HuH-7.5 (cell line): ENCODE measurements around the gene IL17A.

Experiments
- DNase-seq: peaks from one replicate; pipeline ENCODE4 v3.0.0; 2011; ENCODE audit warnings: low spot score

The IL17A gene

DNA sequence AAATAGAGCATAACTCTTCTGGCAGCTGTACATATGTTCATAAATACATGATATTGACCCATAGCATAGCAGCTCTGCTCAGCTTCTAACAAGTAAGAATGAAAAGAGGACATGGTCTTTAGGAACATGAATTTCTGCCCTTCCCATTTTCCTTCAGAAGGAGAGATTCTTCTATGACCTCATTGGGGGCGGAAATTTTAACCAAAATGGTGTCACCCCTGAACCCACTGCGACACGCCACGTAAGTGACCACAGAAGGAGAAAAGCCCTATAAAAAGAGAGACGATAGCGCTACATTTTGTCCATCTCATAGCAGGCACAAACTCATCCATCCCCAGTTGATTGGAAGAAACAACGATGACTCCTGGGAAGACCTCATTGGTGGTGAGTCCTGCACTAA, at the start of gene IL17A:
TSS of gene IL17A (plus strand) at position 301 of the 400 bp plus-strand sequence. CDS start at position 358, 57 bp downstream.
- DNase-seq = no peak

DNA sequence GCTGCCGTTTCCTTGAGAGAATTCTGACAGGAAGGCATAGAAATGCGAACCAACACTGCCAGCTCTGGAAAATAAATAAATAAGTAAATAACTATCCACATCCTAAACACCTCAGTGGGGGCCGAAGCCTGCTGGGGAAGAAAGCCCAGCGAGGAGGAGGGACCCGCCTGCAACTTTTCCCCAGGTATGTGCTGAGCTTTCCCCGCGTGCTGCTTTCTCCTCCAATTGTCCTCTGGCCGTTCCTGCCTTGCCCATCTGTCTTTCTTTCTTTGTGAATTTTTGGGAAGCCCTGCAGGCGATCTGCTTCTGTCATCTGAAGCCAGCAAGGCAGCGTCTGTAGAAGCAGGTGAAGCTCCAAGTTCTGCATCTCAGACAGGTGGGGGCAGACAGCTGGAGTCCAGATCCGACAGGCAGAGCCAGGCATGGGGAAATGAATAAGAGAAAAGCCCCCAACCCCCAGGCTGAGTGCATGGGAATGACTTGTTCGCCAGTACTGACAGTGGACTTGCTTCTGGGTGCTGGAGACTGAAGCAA, 49.2 kb upstream of the IL17A start:
- no peak for DNase-seq

DNA sequence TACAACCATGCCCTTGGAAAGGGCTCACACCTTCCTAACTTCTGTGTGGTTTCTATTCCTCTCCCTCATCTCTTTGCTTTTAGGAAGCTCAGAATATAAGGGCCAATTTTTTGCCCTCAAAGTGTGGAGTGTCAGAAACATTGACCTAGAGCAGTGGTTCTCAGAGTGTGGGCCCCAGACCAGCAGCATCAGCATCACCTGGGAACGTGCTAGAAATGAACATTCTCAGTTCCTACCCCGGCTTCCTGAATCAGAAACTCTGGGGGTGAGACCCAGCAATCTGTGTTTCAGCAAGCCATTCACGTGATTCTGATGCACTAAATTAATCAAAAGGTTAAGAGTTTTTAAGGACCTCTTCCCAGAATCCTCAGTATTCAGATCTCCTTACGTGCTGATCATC, 47.9 kb upstream of the IL17A start:
- DNase-seq = no peak

DNA sequence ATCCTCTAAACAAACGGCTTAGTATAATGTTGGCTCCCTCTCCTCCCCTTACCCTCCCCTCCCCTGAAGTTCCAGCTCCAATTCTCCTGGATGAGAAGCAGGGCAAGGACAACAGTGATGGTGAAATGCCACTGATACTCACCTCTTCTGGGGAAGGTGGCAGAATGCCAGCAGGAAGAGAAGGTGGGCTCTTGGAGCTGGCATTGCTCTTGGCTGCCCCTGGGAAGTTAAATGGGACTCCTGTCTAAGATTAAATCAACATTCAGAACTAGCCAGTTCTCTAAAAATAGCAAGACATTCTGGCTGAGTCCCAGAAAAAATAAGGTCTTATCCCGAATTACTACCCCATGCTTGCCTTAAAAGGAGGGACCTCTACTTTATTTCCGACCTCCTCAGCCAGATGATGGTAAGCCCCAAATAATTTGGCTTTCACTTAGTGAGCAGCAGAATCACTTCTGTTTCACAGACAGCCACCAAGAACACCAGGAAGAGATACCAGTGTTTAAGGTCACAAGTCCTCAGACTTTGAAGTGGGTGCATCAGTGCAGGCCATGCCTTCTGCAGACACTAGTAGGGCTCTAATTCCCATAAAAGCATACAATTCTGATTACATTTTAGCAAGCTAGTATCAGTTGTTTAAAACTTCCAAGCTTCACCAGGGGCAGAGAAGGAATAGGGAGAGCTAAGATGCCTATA, 46.0 kb upstream of the IL17A start:
- no peak for DNase-seq

DNA sequence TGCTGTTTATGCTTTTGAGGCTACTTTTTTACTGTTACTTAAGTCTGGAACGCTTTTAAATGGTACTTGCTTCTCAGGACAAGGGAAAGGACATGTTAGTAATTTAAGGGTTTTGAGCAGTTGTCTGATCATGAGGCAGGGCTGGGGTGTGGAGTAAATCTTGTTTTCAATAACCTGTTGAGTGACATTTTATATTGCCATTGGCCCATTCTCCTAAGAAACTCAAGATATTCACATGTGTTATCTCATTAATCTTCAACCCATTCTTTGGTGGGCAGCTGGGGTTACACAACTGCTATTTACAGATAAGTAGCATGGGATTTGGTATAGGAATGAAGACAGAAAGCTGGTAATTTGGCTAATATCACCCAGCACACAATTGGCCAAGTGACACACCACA, 44.6 kb upstream of the IL17A start:
- no peak for DNase-seq

DNA sequence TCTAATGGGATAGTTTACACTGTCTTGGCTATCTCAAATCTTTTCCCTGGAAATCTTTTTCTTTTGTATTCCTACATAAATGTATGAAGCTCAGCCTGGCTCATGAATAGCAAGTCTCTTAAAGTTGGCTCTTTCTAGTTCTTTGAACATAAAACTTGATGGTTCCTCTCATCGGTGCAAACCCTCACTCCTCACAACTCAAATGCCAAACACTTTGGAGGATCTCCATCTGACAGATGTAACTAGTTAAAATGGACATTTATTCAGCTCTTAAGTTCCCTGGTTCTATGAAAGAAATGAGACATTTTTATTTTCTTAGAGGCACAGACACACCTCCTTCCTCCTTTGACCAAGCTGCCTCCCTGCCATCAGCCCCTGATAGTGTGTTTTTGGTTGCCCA, 43.6 kb upstream of the IL17A start:
- DNase-seq = no peak

DNA sequence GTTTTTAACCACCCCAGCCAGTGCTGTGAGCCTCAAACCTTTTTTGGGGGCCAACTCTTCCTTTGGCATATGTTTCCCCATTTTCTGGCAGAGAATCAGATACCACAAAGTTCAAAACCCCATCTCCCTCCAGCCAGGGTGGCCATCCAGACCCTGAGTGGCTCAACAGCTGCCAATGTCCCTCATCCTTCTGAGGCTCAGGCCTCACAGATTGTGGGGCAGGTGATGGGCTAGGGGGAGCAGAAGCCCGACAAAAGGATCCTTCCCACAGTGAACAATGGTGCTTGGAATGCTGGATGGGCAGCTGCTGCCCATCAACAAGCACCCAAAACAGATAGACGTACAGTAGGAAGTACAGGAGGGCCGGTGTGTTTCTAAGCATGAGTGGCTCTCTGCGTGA, 42.6 kb upstream of the IL17A start:
- no peak for DNase-seq

DNA sequence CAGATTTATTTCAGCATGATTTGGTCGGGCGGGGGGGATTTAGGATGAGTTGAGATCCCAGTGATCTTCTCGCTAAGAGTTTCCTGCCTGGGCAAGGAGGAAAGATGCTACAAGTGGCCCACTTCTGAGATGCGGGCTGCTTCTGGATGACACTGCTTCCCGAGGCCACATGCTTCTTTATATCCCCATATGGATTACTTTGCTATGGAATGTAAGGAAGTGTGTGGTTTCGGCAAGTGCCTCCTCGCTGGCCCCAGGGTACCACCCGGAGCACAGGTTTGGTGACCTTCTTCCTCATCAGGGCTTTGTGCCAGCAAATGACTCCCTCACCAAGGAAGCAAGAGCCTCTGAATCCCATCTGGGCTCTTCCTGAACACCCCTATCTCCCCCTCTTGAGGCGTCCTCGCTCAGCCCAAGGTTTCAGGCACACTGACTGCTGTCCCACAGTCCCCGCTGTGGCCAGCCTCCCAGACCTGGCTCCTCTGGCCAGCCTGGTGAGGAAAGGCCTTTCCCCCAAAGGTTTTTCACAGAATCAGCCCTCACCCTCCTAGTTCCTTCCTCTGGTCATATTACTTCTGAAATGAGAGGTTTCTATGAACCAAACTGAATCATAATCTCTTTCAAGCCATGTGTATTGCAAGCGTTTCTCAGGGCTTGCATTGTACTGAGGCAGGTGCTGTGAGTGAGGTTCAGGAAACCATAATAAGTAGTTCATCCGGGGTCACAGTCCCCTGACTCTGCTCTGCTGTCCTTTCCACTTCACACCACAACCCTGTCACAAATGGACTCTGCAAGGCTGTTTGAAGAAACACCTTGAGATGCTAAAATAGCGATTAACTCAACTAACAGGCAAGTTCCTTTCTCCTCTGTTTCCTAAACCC, 41.7 kb upstream of the IL17A start:
- DNase-seq = no peak

DNA sequence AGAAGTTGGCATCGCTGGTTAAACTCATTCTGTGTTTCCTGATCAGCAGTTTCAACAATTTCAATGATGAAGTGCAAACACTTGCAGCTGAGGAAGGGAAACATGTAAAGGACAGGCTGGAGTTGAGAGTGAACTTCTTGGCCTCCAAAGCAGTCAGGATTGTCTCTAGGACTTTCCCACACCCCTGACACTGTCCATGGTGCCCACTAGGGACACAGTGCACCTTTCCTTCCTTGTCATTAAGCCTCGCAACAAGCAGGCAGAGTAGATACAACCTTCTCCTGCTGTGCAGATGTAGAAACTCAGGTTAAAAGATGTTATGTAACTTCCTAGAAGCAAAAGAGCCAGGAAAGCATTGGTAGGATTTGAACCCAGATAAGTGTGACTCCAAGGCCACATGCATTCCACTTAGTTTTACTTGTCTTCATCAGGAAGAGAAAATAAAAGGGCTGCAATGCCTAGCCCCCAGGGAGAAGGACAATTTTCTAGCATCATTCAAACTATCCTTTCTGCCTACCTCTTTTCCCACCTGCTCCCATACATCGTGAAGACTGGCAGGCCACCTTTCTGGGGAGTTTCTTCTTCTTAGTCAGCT, 39.2 kb upstream of the IL17A start:
- DNase-seq = no peak

DNA sequence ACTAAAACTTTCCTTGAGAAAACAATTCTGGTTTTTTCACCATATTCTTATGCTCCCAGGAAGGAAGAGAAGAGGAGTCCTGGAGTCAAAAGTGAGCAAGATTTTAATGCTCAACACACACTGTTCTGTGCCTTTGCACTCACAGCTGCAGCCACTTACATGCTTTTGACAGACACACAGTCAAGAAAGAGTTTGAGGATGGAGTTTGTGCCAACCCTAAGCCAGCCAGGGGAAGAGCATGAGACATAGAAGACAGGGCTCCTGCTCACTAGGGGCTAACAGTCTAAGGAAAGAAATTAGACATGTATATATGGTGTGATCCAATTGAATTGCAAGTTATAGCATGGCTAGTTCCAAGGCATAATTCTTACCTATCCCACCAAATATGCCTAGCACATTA, 37.1 kb upstream of the IL17A start:
- DNase-seq = no peak

DNA sequence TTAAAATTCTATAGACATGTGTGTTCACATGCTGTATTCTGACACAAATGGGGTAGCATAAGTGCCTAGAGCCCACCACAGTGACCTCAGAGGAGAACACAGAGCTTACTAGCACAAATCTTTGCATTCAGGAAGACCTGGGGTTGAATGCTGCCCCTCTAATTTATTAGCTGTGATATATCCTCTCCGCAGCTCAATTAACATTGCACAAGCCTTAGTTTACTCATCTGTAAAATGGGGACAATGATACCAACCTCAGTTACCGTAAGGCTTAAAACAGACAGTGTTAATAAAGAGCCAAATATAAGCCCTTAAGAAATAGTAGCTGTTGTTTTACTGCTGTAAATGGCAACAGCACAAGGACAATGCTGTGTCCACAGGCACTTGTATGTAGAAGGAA, 36.2 kb upstream of the IL17A start:
- no peak for DNase-seq

DNA sequence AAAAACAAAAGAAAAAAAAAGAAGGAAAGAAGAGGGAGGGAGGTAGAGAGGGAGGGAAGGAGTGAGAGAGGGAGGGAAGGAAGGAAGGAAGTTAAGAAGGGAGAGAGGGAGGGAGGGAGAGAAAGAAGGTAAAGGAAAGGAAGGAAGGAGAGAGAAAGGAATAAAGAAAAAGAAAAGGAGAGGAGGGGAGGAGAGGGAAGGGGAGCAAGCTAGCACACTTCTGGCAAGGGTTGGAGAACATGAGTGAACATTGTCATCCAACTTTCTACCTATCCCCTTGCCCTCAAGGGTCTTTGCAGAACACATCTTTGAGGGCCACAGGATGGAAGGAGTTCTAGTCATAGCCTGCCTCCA, 34.1 kb upstream of the IL17A start:
- no peak for DNase-seq

DNA sequence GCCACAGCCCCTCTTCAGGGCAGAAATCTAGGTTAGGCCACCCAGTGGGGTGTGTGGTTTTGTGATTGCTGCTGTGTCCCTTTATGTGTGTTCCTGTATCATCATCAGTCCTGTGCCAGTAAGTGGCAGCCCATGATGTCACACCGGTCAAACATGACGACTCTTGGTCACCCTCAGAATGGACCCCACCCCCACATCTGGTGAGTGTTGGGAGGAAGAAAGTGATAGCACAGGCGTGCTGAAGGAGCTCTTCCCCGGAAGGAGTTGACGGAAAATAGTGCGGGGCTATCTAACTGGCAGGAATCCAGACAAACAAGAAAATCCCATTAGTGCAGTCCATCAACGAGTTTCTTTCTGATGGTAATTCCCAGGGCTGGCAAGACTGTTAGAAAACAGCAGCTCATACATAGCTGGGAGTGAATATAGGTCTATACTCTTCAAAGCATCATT, 33.4 kb upstream of the IL17A start:
- DNase-seq = no peak

DNA sequence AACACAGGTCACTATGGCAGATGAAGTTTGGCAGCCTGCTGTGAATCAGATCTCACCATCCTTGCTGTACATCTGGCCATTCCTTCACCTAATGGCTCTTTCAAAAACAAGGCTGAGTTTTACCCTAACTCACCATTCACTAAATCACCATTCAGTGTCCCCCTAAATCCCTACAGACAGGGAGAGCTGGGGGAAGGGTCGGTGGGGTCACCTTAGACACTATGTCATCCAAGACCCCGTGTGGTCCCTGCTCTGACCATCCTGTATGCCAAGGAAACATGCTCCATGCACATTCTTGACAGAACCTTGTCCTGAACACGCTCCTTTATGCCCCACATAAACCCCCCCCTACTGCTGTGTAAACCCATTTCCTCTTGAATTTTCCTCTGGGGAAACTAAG, 31.8 kb upstream of the IL17A start:
- DNase-seq = no peak

DNA sequence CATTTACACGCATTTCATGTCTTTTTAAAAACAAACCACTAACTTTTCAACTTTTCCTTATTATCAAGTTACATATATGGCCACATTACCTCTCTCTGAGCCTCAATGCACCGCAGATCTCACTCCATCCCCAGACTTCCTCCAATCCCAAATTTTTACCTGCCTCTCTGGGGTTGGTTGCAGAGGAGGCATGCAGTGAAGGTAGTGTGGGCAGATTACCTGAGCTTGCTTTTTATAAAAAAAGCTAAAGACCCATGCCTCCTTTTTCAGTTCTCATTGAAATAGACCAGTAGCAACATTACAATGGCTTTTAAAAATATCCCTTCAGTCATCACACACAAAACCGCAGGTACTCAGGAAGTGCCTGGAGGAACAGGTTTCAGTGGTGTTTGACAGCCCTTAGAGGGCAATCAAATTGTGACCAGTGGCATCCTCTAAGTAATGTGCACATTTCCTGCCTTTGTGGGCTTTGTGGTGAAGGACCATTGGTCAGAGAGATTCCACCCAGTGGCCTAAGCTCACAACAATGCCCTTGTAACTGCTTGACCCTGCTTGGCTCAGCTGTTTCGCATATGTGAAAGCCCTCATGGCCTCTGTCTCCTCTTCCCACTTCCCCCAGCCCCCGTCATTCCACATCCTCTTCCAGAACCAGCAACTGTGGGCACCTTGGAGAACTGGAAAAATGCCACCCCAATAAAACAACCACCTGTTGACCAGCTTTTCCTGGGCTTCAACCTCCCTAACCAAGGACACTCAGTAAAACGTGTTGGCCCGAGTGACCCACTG, 30.2 kb upstream of the IL17A start:
- no peak for DNase-seq

DNA sequence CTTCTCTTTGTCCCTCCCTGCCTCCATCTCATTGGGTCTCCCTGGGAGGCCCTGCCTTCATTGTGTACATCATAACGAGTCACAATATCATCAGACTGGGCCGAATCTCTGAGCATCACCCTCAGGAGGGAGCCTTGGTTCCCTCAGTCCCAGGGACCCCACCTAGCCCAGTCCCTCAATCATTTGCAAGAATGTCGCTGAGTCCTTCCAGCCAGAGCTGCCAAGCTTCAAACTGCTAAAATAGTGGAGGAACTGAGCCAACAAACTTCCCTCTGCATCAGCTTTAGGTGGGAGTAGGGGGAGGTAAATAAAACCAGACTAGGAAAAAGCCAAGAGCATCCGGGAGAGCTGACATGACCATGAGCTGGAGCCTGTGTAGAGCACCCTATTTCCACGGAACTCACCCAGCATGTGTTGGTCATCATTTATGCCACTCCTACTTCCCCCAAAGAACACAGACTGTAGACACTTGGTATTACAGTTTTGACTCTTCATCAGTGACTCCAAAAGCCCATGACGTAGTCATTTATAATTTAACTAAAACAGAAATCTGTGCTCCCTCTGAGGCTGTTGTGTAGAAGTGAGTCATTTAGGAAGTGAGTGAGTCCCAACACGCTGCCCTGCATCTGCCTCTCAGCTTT, 28.8 kb upstream of the IL17A start:
- DNase-seq = no peak

DNA sequence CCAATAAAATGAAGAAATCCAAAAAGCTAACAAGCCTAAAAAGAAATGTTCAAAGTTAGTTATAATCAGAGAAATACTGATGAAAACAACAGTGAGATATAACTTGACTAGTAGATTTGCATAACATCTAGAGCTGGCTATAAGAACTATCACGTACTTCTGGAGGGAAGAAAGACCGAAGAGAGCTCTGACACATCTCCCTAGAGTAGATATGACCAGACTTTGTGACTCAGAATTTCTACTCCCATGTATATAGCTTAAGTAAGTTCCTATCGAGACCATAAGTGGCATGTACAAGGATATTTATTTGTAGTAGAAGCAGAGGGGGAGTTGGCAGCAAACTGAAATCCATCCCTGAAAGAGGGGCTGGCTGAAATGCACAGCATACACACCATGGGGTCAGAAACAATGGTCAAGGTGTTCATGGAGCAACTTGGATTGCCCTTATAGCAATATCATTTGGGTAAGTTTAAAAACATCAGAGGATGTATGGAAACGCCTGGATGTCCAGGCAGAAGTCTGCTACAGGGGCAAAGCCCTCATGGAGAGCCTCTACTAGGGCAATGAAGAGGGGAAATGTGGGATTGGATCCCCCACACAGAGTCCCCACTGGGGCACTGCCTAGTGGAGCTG, 25.6 kb upstream of the IL17A start:
- DNase-seq = no peak

DNA sequence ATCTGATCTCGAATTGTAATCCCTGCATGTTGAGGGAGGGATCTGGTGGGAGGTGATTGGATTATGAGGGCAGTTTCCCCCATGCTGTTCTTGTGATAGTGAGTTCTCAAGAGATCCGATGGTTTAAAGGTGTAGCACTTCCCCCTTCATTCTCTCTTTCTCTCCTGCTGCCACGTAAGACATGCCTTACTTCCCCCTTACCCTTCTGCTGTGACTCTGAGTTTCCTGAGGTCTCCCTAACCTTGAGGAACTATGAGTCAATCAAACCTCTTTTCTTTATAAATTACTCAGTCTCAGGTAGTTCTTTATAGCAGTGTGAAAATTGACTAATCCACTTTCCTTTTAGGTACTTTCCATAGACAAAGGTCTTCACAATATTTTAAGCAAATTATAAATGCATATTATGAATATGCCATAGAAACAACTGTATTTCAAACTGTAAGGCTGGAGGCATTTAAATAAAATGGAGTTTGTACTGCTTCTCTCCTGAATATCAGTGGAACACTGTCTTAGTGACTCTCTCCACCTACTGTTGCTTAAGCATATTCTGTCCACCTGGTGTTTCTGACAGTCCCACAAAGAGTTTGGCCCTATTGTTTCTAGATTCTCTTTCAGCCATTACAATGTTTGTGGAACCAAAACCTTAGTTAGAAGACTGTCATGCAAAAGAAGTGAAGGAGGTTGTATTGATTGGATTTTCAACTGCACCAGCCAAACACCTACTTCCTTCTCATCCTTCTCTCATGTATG, 24.3 kb upstream of the IL17A start:
- no peak for DNase-seq

DNA sequence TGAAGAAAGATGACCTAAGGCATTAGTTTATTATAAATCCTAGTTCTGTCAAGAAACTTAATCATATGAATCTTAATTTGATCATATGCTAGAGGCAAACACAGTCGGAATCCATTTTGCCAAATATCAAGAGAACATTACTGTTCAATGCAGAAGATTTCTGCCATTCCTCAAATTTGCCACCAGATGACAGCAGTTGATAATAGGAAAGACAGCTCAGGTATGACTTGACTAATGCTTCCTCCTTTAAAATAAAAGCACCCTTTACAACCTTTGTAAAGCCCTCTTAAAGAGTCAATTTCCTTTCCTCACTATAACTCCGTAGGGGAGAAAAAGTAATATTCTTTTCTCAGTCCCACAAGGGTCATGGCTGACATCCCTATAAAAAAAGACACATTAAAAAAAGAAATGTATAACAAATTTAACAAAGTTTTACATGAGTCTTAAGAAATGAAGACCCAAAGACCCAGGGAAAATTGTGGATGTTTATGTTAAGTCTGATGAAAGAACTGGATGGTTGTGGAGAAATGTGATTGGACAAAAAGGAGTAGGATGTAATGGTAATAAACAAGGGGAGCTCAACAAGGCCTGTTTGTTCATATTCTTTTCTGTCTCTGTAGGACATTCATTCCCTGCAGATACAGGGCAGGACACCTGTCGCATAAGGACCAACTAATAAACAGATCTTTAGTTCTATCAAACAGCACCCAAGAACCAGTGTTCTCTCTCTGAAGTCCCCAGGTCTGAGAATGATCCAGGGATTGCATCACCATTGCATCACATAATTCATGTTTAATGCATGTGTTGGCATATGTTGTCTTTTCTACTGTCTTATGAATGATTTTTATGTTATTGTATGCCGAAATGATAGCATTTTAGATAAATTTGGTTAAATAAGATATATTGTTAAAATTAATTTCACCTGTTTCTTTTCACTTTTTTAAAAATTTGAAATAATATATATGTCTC, 23.0 kb upstream of the IL17A start:
- no peak for DNase-seq
